Stimulated activated CD4-positive, alpha-beta T cell treated with anti-CD3 and anti-CD28 coated beads, Interleukin-1b, Interleukin-23, amount 100 ng/mL, for 24 hours (primary cell): ENCODE measurements around the gene NRXN2.

Experiments used
- DNase-seq, 4 experiments: peaks; one replicate each; pipeline ENCODE4 v3.0.0-alpha.2; 2020; ENCODE audit warnings: low read depth in 4 of 4, low spot score in 1 of 4

The NRXN2 gene

DNA sequence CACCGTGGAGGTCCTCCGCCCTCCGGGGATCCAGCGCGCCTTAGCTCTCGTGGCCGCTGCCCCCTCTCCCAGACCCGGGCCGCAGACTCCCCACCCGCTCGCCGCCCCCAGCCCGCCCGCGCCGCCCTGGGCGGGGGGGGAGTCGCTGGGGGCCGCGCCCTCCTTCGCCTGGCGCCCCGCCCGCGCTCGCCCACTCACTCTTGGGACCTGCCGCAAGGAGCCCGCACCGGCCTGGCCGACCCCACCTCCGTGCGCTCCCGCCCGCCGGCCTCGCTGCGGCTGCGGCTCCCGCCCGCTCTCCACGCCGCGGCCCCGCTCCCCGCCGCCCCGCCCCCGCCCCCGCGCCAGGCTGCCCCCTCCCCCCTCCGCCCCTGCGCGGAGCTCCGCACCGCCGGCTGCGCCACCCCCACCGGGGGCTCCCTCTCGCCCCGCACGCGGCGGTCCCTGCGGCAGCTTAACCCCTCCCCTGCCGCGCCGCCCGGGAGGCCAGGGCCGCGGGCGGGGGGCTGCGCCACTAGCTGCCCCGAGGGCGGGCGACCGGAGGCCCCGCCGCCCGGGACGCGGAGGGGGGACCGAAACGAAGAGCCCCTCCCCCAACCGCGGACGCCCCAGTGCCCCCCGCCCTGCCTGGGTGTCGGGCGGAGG is 21.7 kb upstream of the NRXN2 start:
- no peak for DNase-seq

GRCh38 chr11:64743591-64744543 is 20.9 kb upstream of the NRXN2 start, which contains the start of gene RASGRP2:
Gene RASGRP2, minus strand, starts transcription at chr11:64744142. Its CDS starts 1,276 bp downstream, at chr11:64742866.
- peak; percentile 55 to 75 (median 57) for DNase-seq

- peak; percentile 54 to 65 (median 60) for DNase-seq
These were observed 20.0 kb upstream of the NRXN2 start for GRCh38 chr11:64742889-64743590.

DNA sequence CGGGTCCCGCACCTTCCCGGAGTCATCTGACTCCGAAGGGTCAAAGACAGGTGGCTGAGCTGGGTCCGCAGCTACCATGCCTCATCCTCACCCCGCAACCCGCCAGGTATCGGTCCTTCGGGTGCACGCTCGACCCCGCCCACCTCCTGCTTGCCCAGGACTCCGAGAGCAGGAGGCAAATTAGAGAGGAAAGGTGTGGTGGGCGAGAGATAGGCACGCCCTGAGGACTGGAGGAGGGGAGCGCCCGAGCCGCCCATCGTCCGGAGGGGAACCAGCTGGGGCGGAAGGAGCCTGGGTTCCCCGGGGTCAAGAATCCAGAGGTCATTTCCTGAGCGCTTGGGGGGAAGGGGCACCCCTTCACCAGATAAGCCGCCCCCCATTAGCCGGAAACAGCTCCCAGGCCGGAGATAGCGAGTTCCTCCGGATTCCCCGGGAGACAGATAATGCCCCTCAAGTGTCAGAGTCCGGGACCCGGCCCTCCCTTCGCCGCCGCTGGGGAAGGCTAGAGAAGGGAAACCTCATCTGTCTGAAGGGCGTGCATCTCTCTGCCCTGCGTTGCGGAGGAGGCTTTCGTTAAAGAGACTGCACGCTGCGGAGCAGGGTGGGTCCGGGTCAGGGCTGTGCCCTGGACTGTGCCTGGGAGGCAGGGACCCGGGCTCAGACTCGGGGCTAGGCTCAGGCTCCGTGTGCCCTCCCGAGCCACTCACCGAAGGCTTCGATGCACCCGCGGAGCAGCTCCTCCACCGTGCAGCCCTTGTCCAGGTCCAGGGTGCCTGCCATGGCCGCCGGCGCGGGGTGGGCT is 19.3 kb upstream of the NRXN2 start:
- no peak for DNase-seq

GRCh38 chr11:64741375-64742086 is 18.5 kb upstream of the NRXN2 start:
- DNase-seq, result no peak

- no peak for DNase-seq
These were observed 16.9 kb upstream of the NRXN2 start for GRCh38 chr11:64739871-64740270.

- no peak for DNase-seq
These were observed 13.7 kb upstream of the NRXN2 start for GRCh38 chr11:64736654-64737053.

DNA sequence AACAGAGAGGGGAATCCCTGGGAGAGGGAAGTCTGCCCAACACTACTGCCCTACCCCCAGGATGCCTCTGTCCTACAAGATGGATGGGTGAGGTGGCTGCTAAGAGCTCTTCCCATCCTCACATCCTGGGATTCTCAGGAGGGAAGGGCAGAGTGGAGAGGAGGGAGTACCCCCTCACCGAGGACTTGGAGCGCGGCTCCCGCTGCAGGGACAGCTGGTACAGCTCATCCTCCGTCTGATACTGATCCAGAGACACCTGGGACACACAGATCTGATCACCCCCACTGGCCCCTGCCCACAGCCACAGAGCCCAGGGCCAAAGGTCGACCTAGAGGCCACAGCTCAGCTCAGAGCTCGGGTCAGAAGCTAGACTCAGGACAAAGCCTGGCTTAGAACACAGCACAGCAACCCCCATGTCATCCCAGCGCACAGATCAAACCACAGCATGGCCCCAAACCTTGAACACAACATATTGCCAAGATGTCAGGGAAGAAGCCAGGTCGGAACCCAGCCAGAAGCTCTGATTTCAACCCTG is 12.8 kb upstream of the NRXN2 start:
- no peak for DNase-seq

- no peak for DNase-seq
These were observed 12.1 kb upstream of the NRXN2 start for GRCh38 chr11:64734811-64735724.

DNA sequence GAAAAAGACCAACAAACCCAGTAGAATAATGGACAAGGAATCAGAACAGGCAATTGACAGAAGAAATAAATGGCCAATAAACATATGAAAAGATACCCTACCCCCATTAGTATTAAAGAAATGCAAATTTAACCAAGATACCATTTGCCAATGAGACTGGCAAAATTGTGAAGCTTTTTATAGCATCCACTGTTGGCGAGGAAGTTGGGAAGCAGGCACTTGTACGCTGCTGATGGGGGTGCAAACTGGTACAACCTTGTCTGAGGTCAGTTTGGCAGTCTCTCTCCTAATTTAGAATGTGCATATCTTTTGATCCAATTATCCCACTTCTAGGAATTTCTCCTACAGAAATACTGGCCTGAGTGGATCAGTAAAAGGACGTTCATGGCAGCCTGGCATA is 8.6 kb upstream of the NRXN2 start:
- no peak for DNase-seq

DNA sequence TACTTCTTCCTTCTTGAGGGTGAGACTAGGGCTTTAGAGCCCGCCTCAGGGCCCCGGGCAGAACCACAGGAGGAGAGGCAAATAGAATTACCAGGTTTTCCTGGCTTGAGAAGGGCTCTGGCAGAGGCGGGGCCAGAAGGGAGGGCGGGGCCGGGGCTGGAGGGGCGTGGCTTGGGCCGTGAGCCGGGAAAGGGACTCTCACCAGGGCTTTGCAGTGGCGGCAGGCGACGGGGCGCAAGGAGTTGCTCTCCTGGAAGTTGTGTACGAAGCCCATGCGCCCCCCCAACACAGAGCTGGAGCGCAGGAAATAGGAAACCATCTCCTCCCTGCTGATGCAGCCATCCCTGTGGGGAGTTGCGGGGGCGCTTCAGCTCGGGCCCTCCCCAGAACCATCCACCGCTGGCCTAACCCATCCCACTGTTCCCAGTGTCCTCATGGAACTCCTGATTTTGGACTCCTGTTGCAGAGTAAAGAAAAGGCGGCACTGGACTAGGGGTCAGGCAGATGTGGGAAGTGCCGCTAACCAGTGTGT is 6.9 kb upstream of the NRXN2 start:
- no peak for DNase-seq

DNA sequence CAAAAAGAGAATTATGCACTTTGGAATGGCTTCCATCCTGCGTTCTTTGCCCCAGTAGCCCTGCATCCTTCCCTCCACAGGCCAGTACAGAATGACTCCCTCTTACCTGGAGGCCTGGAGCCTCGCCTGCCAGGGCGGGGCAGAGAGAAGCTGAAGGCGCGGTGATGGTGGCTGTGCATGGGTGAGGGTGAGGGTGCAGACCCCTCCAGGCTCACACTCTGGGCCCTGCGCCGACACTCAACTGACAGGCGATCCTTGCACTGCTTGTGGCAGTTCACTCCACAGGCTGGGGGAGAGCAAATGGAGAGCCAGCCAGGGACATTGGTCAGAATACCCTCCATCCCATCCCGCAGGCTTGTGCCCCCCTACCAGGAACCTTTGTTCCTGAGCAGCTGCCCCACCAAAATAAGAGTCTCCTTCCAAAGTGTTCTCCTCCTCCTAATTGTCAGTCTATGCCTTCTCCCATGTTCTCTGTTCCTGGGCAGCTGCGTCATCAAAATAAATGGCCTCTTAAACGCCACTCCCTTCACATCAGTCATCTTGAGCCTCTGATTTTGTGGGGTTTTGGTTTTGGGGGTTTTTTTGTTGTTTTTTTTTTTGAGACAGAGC is 5.9 kb upstream of the NRXN2 start:
- no peak for DNase-seq

DNA sequence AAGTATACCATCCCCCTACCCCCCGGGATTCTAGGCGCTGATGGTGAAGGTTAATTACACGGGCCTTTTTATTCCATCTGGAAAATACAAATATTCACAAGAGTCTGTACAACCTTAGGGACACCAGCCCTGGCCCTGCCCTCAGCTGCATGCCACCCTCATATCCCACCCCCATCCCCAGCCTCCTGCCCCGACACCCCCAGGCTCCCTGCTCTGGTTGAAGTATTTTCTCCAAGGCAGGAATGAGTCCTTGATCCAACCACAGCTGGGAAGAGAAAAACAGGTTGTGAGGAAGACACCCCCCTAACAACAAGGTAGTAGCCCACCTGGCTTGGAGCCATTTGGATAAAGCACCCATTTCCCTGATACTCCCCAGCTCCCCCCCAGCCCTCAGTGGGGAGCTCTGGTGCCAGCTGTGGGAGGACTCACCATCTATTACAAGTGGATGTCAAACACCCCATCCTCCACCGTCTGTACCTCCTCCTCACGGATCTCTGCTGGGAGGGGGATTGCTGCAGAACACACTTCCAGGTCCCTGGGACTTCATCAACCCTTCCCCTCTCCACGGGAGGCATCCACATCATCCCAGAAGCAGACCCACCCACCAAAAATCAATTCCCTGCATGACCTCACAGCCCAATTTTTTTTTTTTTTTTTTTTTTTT is 4.0 kb upstream of the NRXN2 start:
- DNase-seq, result no peak

GRCh38 chr11:64726211-64726641 is 3.2 kb upstream of the NRXN2 start:
- no peak for DNase-seq

GRCh38 chr11:64724863-64725532 is 2.0 kb upstream of the NRXN2 start:
- DNase-seq, result no peak

- DNase-seq, result no peak
These were observed 1.2 kb upstream of the NRXN2 start for GRCh38 chr11:64723907-64724862.
